Neural crest cell (in vitro differentiated cells): Measurements from ENCODE around the gene HTR3D. TPM values are rescaled to one million over a fixed set of nuclear protein-coding genes. Genes with fewer than 3 reads are reported as not detected.
"Not testable (repeated sequence)": the region's sequence is repeated elsewhere in the genome, so short reads cannot be mapped to it uniquely, and the experiment has no call there.

Experiments used
- DNase-seq: peaks from one replicate; pipeline ENCODE4 v3.0.0; 2021; ENCODE audit warnings: low read depth, mixed read lengths, low spot score
- H3K27ac Mint-ChIP-seq: one replicate; pipeline ENCODE4 v1.8.0; 2021; ENCODE audit warnings: mild to moderate bottlenecking, mixed read lengths; ENCODE audit not compliant: unreplicated experiment
- H3K27me3 Mint-ChIP-seq: 2 replicates; pipeline ENCODE4 v1.8.0; 2021; ENCODE audit warnings: low read depth, mild to moderate bottlenecking, mixed read lengths
- H3K36me3 Mint-ChIP-seq: 2 replicates; pipeline ENCODE4 v1.8.0; 2021; ENCODE audit warnings: low read depth, mild to moderate bottlenecking, mixed read lengths
- H3K4me1 Mint-ChIP-seq: 2 replicates; pipeline ENCODE4 v1.8.0; 2021; ENCODE audit warnings: mixed read lengths
- H3K4me3 Mint-ChIP-seq: one replicate; pipeline ENCODE4 v1.8.0; 2021; ENCODE audit warnings: mild to moderate bottlenecking, mixed read lengths
- H3K9me3 Mint-ChIP-seq: 2 replicates; pipeline ENCODE4 v1.8.0; 2021; ENCODE audit warnings: mixed read lengths
- CTCF ChIP-seq: fragments of 200-600 bp; sonication (generic); conservative IDR thresholded peaks from 2 replicates; pipeline ENCODE4 v1.5.0; 2021; ENCODE audit warnings: antibody characterized with exemption, mild to moderate bottlenecking
- total RNA-seq: library from RNA; stranded (reverse); gene quantifications from 2 replicates; pipeline ENCODE4 v1.2.1, GENCODE V29; 2021

HTR3D gene
- total RNA-seq, 1 donor from 2014 or later, result not detected

GRCh38 chr3:184003187-184003967 is 28.2 kb upstream of the HTR3D start:
- no peak for TF ChIP-seq CTCF
- Mint-ChIP-seq H3K36me3 (peaks cover 3% of the 10 kb centered on the region), H3K4me3 (no peak overlapping the region), H3K27me3 (no peaks in the 10 kb centered on the region), H3K27ac (no peak overlapping the region), H3K9me3 (no peaks in the 10 kb centered on the region), H3K4me1 (peaks cover 19% of the 10 kb centered on the region)
- no peak for DNase-seq

GRCh38 chr3:184004476-184004875 is 27.1 kb upstream of the HTR3D start:
- no peak for TF ChIP-seq CTCF
- no peak overlapping the region for H3K27ac Mint-ChIP-seq

GRCh38 chr3:184005941-184006507 is 25.5 kb upstream of the HTR3D start:
- Mint-ChIP-seq H3K36me3 (no peaks in the 10 kb centered on the region), H3K4me1 (peaks cover 19% of the 10 kb centered on the region), H3K27ac (no peak overlapping the region), H3K27me3 (no peaks in the 10 kb centered on the region), H3K4me3 (no peak overlapping the region), H3K9me3 (no peaks in the 10 kb centered on the region)
- TF ChIP-seq CTCF, result no peak
- no peak for DNase-seq

More at GRCh38 chr3:184004476-184004875, 27.1 kb upstream of the HTR3D start:
- no peaks in the 10 kb centered on the region for H3K36me3 Mint-ChIP-seq
- no peaks in the 10 kb centered on the region for H3K27me3 Mint-ChIP-seq
- H3K4me3 Mint-ChIP-seq, result no peak overlapping the region
- no peak for DNase-seq
- H3K4me1 Mint-ChIP-seq, result peaks cover 19% of the 10 kb centered on the region
- H3K9me3 Mint-ChIP-seq, result no peaks in the 10 kb centered on the region

- not testable (repeated sequence) for DNase-seq, H3K4me3 Mint-ChIP-seq, H3K36me3 Mint-ChIP-seq, H3K9me3 Mint-ChIP-seq, H3K27me3 Mint-ChIP-seq, H3K27ac Mint-ChIP-seq
- H3K4me1 Mint-ChIP-seq, result peaks cover 19% of the 10 kb centered on the region
Observed at GRCh38 chr3:184007143-184007813, 24.3 kb upstream of the HTR3D start.

- Mint-ChIP-seq H3K27ac (no peak overlapping the region), H3K27me3 (no peaks in the 10 kb centered on the region), H3K36me3 (peaks cover 8% of the 10 kb centered on the region), H3K9me3 (no peaks in the 10 kb centered on the region), H3K4me3 (no peak overlapping the region), H3K4me1 (peaks cover 19% of the 10 kb centered on the region)
- DNase-seq, result no peak
- no peak for TF ChIP-seq CTCF
Observed at GRCh38 chr3:184008161-184008560, 23.4 kb upstream of the HTR3D start.
